SK-N-SH treated with all-trans-retinoic acid at 6 μM for 48 hours (cell line): ENCODE measurements around the gene CRLF3.

Source experiments
- ARNTL ChIP-seq: fragments of 450-650 bp; formaldehyde crosslinking; IDR thresholded peaks from 2 replicates; pipeline ENCODE4 v1.5.0; 2020; ENCODE audit warnings: low read depth, mild to moderate bottlenecking, moderate library complexity, borderline replicate concordance
- GLIS3 ChIP-seq: fragments of 250-450 bp; sonication (Bioruptor Pico); IDR thresholded peaks from 2 replicates; pipeline ENCODE4 v1.5.0; 2020; ENCODE audit warnings: mild to moderate bottlenecking, moderate library complexity
- PATZ1 ChIP-seq: fragments of 250-450 bp; sonication (Bioruptor Pico); IDR thresholded peaks from 2 replicates; pipeline ENCODE4 v1.8.0; 2020; ENCODE audit warnings: mild to moderate bottlenecking, moderate library complexity, borderline replicate concordance
- ZFP30 ChIP-seq: fragments of 450-650 bp; formaldehyde crosslinking; IDR thresholded peaks from 2 replicates; pipeline ENCODE4 v1.5.0; 2022; ENCODE audit warnings: mild to moderate bottlenecking, moderate library complexity
- ZNF565 ChIP-seq: fragments of 450-650 bp; formaldehyde crosslinking; conservative IDR thresholded peaks from 2 replicates; pipeline ENCODE4 v1.5.0; 2020; ENCODE audit warnings: low read depth, mild to moderate bottlenecking, moderate library complexity

GRCh38 chr17:30827082-30827481, 2.6 kb upstream of the CRLF3 start:
- no peak for TF ChIP-seq ARNTL (CRISPR knock-in tag)
- no peak for TF ChIP-seq GLIS3 (CRISPR knock-in tag)
- TF ChIP-seq ZNF565 (CRISPR knock-in tag): no peak
- no peak for TF ChIP-seq PATZ1 (CRISPR knock-in tag)
- TF ChIP-seq ZFP30 (CRISPR knock-in tag): no peak
